ES-I3 (cell line): ENCODE results near the gene EPS8L3.
"Not testable (repeated sequence)": the region's sequence is repeated elsewhere in the genome, so short reads cannot be mapped to it uniquely, and the experiment has no call there.

Experiments used
- H3K36me3 ChIP-seq: 2 replicates; pipeline ENCODE4 v1.6.1; 2013; ENCODE audit warnings: mild to moderate bottlenecking, low read length, control low read depth, moderate library complexity; ENCODE audit not compliant: insufficient read depth
- H3K4me1 ChIP-seq: 2 replicates; pipeline ENCODE4 v1.6.1; 2013; ENCODE audit warnings: mild to moderate bottlenecking, control low read depth, low read length; ENCODE audit not compliant: insufficient read depth
- H3K9ac ChIP-seq: 2 replicates; pipeline ENCODE4 v1.6.1; 2013; ENCODE audit warnings: low read depth, mild to moderate bottlenecking, low read length, moderate library complexity
- H3K9me3 ChIP-seq: 2 replicates; pipeline ENCODE4 v1.6.1; 2013; ENCODE audit warnings: mild to moderate bottlenecking, low read length, moderate library complexity; ENCODE audit not compliant: control insufficient read depth, insufficient read depth

The EPS8L3 gene

DNA sequence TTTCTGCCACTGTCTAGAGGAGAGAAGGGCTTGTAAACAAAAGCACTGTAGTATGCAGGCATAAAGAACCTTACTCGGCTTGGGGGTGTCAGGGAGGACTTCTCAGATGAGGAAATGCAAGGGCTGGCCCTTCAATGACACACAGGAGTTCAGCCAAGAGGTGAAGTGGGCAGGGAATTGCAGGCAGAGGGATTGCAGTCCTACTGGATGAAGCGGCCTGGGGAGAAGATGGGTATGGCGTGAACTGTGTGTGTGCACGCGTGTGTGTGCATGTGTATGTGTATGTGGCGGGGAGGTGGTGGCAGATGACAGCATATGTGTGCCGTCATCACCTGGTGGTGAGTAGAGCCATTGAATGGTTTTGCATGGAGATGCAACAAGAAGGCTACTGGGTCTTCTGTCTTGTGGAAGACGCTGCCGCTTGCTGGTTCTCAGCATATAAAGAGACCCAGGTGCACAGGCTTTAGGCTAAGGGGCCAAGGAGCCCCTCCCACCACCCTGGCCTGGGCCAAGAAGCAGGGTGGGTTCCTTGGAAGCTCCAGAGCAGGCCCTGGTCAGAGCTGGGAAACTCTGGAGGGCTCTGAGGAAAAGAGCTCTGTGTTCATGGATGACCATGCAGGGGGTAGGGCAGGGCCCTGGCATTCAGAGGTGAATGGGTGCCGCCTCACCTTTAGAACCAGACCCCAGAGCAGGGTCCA, 4.1 kb upstream of the EPS8L3 start:
- no peaks in the 10 kb centered on the region for H3K9me3 ChIP-seq
- H3K4me1 ChIP-seq: no peaks in the 10 kb centered on the region
- H3K36me3 ChIP-seq: no peaks in the 10 kb centered on the region
- no peak overlapping the region for H3K9ac ChIP-seq

DNA sequence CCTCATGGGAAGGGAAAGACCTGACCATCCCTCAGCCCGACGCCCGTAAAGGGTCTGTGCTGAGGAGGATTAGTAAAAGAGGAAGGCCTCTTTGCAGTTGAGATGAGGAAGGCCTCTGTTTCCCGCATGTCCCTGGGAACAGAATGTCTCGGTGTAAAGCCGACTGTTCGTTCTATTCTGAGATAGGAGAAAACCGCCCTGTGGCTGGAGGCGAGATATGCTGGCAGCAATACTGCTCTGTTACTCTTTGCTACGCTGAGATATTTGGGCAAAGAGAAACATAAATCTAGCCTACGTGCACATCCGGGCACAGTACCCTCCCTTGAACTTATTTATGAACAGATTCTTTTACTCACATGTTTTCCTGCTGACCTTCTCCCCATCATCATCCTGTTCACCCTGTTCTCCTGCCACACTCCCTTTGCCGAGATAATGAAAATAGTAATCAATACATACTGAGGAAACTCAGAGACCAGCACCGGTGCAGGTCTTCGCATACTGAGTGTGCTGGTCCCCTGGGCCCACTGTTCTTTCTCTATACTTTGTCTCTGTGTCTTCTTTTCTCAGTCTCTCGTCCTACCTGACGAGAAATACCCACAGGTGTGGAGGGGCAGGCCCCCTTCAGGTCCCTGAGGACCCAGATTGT, 3.4 kb upstream of the EPS8L3 start:
- not testable (repeated sequence) for H3K9me3 ChIP-seq, H3K36me3 ChIP-seq, H3K9ac ChIP-seq, H3K4me1 ChIP-seq

DNA sequence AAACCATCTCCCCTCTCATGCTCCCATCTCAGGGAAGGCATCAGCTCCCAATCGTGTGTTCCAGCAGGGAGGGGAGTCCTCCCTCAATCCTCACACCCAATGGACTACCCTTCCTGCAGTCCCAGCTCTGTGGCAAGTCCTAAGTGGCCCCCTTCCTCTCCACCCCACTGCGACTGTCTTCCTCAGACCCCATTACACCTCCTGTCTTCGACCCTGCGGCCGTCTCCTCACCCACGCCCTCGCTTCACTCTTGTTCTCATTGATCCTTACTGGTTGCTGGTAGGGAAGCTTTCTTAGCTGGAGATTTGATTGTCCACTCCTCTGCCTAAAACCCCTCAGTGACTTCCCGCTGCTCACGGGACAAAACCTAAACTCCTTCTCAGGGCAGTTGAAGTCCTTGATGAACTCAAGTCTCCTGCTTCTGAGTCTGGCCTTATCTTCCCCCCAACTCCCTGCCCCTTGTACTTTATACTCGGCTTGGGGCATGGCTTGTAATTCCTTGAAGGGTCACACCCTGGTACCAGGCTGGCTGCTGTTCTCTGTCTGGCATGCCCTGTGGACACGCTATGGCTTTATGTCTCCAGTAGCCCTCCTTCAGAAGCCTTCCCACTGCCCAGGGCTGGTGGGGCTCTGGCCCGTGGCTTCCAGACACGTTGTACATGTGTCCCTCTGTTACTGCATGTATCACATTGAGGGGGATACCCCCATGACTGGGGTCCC, 2.3 kb upstream of the EPS8L3 start:
- no peak overlapping the region for H3K9ac ChIP-seq
- no peaks in the 10 kb centered on the region for H3K36me3 ChIP-seq
- no peaks in the 10 kb centered on the region for H3K4me1 ChIP-seq

DNA sequence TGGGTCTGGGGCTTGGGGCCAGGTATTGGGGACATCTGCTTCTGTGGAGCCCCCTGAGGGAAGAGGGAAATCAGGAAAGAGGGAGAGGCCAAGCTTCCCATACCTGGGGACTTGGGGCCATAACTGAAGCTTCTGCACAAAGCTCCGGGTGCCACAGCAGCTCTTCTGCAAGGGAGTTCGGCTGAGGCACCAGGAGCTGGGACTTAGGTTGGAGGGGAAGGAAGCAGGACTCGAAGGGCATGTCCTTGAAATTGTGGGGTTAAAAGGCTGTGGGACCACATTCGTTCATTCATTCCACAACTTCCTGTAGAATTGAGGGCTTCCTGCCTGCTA, 1.7 kb upstream of the EPS8L3 start:
- Histone ChIP-seq H3K9me3 (no peaks in the 10 kb centered on the region), H3K36me3 (no peaks in the 10 kb centered on the region), H3K4me1 (no peaks in the 10 kb centered on the region), H3K9ac (no peak overlapping the region)

More for the DNA sequence above, 2.3 kb upstream of the EPS8L3 start:
- no peaks in the 10 kb centered on the region for H3K9me3 ChIP-seq

DNA sequence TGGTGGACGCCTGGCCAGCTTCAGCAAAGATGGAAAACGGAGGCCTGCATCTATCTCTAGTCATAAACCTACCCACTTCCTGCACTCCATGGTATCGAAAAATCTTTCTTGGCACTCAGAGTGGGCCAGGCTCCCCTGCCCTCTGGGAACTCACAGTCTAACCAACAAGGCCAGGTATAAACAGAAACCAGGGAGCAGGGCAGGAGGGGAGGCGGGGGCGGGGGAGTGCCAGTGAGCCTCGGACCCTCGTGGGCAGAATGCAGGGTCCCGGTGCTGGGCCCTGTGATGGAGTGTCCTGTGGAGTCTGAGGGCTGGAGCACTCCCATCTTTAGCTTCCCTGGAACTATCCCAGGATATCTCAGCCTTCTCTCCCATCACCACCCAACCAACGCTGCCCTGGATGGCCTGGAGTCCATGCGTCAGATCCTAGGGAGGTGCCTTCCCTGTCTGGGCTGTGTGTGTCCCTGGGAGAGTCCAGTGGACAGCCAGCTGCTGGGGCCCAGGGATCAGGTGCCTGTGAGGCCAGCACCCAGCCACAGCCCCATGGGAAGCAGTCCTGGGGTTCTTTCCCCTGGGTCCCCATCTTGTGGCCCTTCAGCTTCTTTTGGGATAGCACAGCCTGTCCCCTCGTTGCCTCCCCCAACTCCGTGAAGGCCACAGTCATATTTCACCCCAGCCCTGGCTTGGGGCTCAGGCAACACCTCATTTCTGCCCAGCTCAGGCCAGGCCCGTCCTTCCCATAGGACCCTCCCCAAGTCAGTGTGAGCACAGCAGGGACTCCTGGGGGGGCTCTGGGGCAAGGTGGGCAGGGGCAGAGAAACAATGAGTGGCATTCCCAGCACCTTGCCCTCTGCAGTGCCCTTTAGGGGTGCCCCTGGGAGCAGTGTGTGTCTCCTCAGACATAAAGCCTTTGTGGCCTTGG, 1.1 kb upstream of the EPS8L3 start:
- no peaks in the 10 kb centered on the region for H3K4me1 ChIP-seq
- H3K9ac ChIP-seq: no peak overlapping the region
- H3K9me3 ChIP-seq: no peaks in the 10 kb centered on the region
- H3K36me3 ChIP-seq: no peaks in the 10 kb centered on the region

DNA sequence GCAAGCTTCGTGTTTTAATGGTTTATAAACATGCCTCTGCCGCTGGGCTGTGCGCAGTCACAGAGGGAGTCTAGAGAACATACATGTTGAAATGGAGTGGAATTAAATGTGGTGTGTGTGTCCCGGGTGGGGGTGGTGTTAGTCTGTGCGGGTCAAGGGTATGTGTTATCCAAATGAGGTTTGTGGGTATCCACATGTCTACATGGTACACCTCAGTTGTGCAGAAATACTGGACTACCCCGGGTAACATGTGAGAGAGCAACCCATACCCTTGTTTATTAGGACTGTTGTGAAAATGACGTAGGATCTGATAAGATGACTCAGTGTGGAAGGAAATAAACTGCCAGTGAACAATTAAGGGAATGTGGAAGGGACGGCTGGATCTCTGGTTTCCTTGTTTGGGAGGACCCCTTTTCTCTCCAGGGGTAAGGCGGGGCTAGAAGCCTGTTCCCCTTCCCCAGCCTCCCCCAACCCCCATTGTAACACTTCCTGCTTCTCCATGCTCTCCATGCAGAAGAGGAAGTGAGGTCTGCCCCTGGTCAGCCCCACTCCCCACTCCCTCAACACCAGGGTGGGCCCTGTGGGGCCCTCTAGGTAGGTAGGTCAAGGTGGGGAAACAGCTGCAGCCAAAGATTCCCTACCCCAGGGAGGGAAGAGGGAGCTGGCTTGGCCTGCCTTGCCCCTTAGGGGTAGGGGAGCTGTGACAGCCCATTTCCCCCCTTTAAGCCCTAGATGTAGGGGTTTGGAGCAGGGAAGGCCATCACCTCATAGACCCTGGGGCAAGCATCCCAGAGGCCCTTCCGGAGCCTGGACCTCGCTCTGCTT, 690 bp downstream of the EPS8L3 start:
- Histone ChIP-seq H3K4me1 (no peaks in the 10 kb centered on the region), H3K36me3 (no peaks in the 10 kb centered on the region), H3K9ac (no peak overlapping the region), H3K9me3 (no peaks in the 10 kb centered on the region)

DNA sequence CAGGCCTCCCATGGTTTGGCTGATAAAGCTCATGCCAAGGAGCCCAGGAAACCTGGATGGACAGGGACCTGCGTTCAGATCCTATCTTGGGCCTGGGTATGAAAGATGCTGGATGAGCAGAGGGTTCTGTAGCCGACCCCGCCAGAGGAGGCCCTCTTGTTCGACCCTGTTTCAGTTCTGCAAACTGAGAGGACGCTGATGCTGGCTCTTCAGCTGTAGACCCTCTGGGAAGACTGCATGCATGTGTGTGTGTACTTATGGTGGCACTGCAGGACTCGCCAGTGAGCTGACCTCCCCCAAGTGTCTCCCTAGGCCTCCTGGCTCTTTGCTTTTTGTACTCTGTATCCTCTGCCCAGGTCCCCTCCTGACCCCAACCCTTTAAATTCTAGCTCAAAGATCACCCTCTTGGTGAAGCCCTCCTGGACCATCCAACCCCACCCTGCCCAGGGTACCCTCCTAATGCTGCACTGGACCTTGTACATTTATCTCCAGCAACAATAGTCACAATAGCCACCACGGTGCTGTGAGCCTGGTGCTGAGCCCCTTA, 1.6 kb downstream of the EPS8L3 start:
- Histone ChIP-seq H3K9ac (no peak overlapping the region), H3K9me3 (no peaks in the 10 kb centered on the region), H3K4me1 (no peaks in the 10 kb centered on the region), H3K36me3 (no peaks in the 10 kb centered on the region)

DNA sequence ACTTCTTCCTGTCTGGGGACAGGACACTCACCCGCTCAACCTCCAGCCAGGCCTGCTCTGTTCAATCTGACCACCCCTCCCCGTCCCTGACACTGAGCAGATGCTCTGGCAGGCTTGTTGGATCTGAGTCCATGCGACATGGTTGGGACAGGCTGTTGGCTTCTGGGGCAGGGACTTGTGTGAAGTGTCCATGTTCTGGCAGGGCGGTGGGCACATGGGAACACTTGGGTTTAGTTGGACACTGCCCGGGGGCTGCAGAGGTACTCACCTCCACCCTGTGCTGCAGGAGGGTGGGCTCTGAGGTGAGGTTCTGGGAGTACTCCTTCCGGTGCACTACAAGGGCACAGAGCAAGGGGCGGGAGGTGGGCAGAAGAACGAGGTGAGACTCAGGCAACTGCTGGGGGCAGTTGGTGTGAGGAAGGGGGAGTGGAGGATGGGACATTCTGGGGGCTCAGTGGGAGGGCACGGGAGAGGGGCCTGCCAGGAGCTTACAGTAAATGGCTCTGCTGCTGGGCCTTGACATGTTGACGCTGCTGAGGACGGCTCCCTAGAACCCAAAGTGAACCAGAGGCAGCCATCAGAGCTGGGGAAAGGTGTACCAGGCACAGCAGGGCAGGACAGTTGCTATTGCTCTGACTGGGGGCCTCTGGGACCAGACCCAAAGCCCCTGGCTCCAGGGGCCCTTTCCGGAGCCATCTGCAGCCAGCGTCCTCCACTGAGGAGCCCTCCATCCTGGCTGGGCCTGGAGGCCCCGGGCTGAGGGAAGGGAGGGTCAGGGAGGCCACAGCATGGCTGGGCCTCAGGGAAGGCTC, 2.3 kb downstream of the EPS8L3 start:
- H3K9me3 ChIP-seq: no peaks in the 10 kb centered on the region
- H3K9ac ChIP-seq: no peak overlapping the region
- no peaks in the 10 kb centered on the region for H3K4me1 ChIP-seq
- H3K36me3 ChIP-seq: no peaks in the 10 kb centered on the region

DNA sequence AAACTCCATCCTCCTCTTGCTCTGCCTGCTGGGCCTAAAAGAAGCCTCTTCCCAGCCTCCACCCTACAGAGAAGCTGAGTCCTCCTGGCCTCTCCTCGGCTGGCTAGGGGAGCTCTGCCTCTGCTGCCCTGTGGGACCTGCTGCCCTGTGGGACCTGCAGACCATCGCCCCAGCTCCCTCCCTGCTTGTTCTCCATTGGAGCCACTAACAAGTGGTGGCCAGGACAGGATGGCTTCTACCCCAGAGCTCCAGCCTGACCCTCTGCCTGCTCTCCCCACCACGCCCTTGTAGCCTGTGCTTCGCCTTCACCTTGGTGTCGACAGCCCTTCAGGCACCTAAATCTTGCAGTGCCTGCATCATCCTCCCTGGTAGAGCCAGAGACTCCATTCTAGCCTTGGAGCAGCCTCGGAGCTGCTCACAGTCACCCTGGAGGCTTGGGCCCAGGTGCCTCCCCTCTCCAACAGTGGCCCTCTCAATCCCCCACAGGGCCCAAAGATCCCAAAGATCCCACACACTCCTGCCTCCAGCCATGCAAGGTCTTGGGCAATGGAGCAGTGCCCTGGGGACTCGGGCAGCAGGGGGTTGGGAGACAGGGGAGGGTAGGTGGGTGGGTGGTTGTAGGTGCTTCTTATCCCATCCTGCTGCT, 3.0 kb downstream of the EPS8L3 start:
- no peaks in the 10 kb centered on the region for H3K4me1 ChIP-seq
- no peaks in the 10 kb centered on the region for H3K36me3 ChIP-seq
- H3K9me3 ChIP-seq: no peaks in the 10 kb centered on the region
- no peak overlapping the region for H3K9ac ChIP-seq

DNA sequence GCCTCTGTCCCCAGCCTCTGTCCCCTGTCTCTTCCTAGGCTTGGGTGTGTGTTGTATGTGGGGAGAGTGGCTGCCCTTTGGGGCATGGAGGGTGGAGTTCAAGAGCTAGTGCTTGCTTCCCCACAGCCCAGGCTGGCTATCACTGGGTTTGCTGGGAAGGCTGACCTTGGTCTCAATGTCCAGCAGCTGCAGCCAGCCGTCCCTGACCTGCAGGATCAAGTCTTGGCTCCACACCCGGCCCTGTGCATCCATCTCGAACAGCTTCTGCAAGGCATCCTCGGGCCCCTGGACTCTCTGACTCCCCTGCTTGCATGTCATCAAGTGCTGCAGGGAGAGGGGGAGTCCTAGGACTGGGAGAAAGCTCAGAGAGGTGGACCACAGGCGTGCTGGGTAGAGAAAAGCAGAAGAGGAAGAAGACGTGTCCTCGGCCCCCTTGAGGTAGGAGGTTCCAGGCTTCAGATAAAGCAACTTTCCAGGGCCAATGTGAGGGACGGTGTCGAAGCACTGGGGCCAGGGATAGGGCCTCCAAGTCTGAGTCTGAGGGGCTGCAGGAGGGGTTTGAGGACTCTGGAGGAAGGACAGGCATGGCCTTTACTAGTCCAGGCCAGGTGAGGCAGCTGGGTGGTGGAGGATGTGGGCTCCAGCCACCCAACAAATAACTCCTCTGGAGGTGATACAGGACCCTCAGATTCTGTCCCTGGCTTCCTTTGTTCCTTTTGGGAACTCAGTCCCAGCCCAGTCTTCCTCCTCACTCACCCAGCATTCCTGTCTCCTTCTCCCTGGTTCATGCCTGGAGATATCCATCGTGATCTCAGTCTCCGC, 4.0 kb downstream of the EPS8L3 start:
- no peaks in the 10 kb centered on the region for H3K36me3 ChIP-seq
- no peaks in the 10 kb centered on the region for H3K4me1 ChIP-seq
- H3K9me3 ChIP-seq: no peaks in the 10 kb centered on the region
- no peak overlapping the region for H3K9ac ChIP-seq

DNA sequence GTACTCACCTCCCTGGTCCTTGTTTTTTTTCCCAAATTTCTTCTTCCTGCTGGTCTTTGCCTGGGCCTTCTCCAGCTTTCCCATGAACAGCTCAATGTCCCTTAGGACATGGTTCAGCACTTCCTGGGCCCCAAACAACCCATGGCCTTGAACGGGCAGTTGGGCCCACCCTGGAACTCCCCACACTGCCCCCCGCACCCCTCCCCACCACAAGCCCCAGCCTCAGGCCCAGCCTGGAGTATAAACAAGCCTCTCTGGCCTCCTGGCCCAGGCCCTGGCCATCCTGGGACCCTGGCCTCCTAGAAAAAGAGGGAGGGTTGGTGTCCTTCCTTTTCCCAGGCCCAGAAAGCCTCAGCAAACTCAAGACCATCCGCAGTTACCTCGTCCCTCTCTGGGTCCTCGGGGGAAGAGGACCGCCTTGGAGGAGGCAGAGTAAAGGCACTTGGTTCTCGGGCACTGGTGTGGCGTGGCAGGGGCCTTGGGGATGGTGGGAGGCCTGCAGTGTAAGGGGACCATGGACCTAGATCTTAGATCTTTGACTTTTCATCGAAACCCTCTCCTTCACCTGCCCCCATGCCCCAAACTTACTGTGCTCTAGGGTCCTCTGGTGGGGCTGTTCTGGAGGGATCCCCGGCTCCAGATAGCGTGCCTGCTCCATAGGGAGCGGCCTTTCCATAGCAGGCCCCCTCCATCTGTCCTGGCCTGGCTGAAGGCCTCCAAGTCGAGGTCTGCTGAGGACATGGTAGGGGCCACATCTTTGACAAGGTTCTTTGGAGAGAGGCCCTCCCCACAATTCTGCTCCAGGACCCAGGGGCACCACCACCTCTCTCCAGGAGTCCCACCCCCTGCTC, 5.6 kb downstream of the EPS8L3 start:
- H3K36me3 ChIP-seq: no peaks in the 10 kb centered on the region

More for the DNA sequence above, 5.6 kb downstream of the EPS8L3 start:
- Histone ChIP-seq H3K4me1 (no peaks in the 10 kb centered on the region), H3K9ac (no peak overlapping the region), H3K9me3 (no peaks in the 10 kb centered on the region)
